ENCODE data around the gene ADTRP. TPM values are rescaled to one million over a fixed set of nuclear protein-coding genes. Genes with fewer than 3 reads are reported as not detected.

ADTRP gene
- total RNA-seq, 1 donor from 2014 or later = not detected

GRCh38 chr6:11766589-11767450, 11.8 kb downstream of the ADTRP start:
- intact Hi-C loops (cut with DNase I) = loop anchor here (1.0 kb wide), 1 partner anchor 19 kb away; no protein-coding TSS in a partner anchor

GRCh38 chr6:11766043-11766442, 12.6 kb downstream of the ADTRP start:
- no peaks in the 10 kb centered on the region for H3K36me3 ChIP-seq
- H3K4me3 ChIP-seq = no peak overlapping the region
- intact Hi-C loops (cut with DNase I) = loop anchor here (1.0 kb wide), 1 partner anchor 20 kb away; no protein-coding TSS in a partner anchor
- H3K27me3 ChIP-seq = no peaks in the 10 kb centered on the region
- no peak for DNase-seq (ENCODE audit: extremely low spot score in 2 of 2)
- TF ChIP-seq, protein P1, sequence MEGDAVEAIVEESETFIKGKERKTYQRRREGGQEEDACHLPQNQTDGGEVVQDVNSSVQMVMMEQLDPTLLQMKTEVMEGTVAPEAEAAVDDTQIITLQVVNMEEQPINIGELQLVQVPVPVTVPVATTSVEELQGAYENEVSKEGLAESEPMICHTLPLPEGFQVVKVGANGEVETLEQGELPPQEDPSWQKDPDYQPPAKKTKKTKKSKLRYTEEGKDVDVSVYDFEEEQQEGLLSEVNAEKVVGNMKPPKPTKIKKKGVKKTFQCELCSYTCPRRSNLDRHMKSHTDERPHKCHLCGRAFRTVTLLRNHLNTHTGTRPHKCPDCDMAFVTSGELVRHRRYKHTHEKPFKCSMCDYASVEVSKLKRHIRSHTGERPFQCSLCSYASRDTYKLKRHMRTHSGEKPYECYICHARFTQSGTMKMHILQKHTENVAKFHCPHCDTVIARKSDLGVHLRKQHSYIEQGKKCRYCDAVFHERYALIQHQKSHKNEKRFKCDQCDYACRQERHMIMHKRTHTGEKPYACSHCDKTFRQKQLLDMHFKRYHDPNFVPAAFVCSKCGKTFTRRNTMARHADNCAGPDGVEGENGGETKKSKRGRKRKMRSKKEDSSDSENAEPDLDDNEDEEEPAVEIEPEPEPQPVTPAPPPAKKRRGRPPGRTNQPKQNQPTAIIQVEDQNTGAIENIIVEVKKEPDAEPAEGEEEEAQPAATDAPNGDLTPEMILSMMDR (IDR thresholded peaks at IDR 0.05) = no peak
- no peak for TF ChIP-seq POLR2A (IDR thresholded peaks at IDR 0.05)
- no peak for TF ChIP-seq POLR2AphosphoS5 (IDR thresholded peaks at IDR 0.05; ENCODE audit: insufficient read depth in 1 of 2, low read depth in 1 of 2)
- H3K27ac ChIP-seq = peak overlapping the region; percentile 39
- H3K4me1 ChIP-seq = peaks cover 43% of the 10 kb centered on the region
- no peaks in the 10 kb centered on the region for H3K9me3 ChIP-seq

More at GRCh38 chr6:11766589-11767450, 11.8 kb downstream of the ADTRP start:
- Histone ChIP-seq H3K4me3 (no peak overlapping the region), H3K4me1 (peaks cover 51% of the 10 kb centered on the region), H3K9me3 (no peaks in the 10 kb centered on the region), H3K27ac (peak overlapping the region; percentile 46), H3K27me3 (no peaks in the 10 kb centered on the region), H3K36me3 (no peaks in the 10 kb centered on the region)
- TF ChIP-seq, protein P1 (IDR thresholded peaks at IDR 0.05) = no peak
- TF ChIP-seq POLR2AphosphoS5 (IDR thresholded peaks at IDR 0.05; ENCODE audit: insufficient read depth in 1 of 2, low read depth in 1 of 2) = peak in 1 of 2 donors; percentile 19
- DNase-seq (ENCODE audit: extremely low spot score in 2 of 2) = peak in 1 of 2 donors; percentile 64

GRCh38 chr6:11764250-11764604, 14.4 kb downstream of the ADTRP start:
- Histone ChIP-seq H3K4me3 (no peak overlapping the region), H3K36me3 (no peaks in the 10 kb centered on the region), H3K9me3 (no peaks in the 10 kb centered on the region), H3K4me1 (peaks cover 27% of the 10 kb centered on the region), H3K27ac (no peak overlapping the region), H3K27me3 (no peaks in the 10 kb centered on the region)
- TF ChIP-seq POLR2AphosphoS5 (IDR thresholded peaks at IDR 0.05; ENCODE audit: insufficient read depth in 1 of 2, low read depth in 1 of 2) (no peak), POLR2A (IDR thresholded peaks at IDR 0.05) (no peak)
- TF ChIP-seq, protein P1 (IDR thresholded peaks at IDR 0.05) = no peak
- DNase-seq (ENCODE audit: extremely low spot score in 2 of 2) = no peak
- intact Hi-C loops (cut with DNase I) = no loop called here

- Histone ChIP-seq H3K4me3 (no peak overlapping the region), H3K27ac (no peak overlapping the region), H3K27me3 (no peaks in the 10 kb centered on the region), H3K9me3 (no peaks in the 10 kb centered on the region), H3K36me3 (no peaks in the 10 kb centered on the region), H3K4me1 (peaks cover 21% of the 10 kb centered on the region)
- DNase-seq (ENCODE audit: extremely low spot score in 2 of 2) = no peak
- intact Hi-C loops (cut with DNase I) = no loop called here
- TF ChIP-seq POLR2A (IDR thresholded peaks at IDR 0.05) = no peak
- TF ChIP-seq POLR2AphosphoS5 (IDR thresholded peaks at IDR 0.05; ENCODE audit: insufficient read depth in 1 of 2, low read depth in 1 of 2) = no peak
- TF ChIP-seq, protein P1 (IDR thresholded peaks at IDR 0.05) = no peak
These were observed 14.9 kb downstream of the ADTRP start for GRCh38 chr6:11763460-11764249.
